GM19238 (cell line): ENCODE results near the gene AP1M2.
"Not testable (repeated sequence)": the region's sequence is repeated elsewhere in the genome, so short reads cannot be mapped to it uniquely, and the experiment has no call there.

Experiments
- DNase-seq: peaks from one replicate; pipeline ENCODE4 v3.0.0; 2011; ENCODE audit warnings: low spot score; ENCODE audit not compliant: insufficient read length

The AP1M2 gene

DNA sequence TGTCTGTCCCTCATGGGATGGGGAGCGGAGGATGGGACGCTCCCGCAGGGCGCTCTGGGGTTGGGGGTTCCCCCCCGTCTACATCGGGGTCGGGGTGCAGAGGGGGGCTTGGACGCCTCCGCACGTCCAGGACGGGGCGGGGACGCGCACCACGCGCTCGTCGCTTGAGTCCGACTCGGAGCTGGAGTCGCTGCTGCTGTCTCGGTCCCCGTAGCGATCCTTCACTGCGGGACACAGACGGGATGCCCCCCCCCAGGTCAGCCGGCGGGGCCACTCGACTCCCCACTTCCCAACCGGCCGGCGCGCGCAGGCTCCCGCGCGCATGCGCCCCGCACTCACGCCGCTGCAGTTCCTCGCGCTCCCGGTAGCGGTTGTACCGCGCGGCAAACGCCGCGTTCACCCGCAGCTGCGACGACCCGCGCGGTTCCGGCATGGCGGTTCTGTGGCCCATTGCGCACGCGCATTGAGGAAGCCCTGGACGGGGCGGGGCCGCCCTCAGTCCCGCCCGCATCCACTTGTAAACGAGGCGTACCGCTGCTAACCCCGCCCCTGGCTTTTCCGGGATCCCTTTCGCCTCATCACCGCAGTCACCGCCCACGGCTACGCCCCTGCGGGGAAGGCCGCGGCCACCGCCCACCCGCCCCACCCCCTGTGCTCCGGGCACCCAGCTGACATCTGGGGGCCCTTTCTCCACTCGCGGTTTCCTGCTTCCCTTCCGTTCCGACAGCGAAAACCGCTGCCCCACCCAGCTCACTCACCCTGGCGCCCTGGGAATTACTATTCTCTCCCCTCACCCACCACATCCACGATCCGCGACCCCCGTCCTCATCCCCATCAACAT lies 21.3 kb downstream of the AP1M2 start, which contains the start of gene KRI1:
TSS of gene KRI1 (minus strand) at position 444 of the 841 bp plus-strand sequence. CDS start at position 433, 11 bp downstream.
- DNase-seq = peak; percentile 94

DNA sequence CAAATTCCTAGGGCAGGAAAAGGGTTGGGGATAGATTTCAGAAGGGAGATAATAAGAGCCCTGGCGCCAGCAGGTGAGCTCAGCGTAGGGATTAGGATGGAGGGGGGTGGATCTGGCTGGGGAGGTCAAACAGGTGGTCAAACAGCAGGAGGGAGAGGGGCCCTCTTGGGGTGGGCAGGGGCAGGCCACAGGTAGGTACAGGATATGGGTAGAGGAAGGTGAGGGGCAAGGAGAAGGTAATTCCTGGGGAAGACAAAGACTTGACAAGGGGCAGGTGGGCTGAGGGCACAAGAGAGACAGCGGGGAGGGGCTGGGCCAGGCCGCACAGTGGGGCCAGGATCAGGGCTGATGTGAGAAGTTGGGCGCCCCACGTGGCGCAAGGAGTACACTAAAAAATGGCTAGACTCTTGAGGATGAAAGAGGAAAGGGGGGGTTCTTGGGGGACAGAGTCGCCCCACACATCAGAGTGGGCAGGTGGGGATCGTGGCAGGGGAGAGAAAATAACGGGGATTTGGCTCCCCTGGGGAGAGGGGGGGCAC lies 22.0 kb downstream of the AP1M2 start:
- peak; percentile 82 for DNase-seq

DNA sequence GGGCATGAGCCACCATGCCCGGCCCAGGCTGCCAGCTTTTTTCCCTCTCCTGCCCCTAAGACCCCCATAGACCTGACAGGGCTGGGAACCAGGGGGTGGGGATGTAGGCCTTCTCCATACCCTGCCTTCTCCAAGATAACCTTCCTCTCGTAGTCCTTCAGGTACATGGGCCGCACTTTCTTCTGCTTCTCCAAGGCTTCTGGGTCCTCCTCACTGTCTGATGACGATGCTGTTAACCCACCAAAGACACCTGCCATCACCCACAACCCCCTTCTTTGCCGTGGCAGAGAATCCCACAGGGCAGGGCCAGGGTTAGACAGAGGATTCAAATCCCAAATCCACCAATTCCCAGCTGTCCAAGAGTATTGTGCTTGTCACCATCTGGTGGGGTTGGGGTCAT lies 24.5 kb downstream of the AP1M2 start:
- DNase-seq = no peak

DNA sequence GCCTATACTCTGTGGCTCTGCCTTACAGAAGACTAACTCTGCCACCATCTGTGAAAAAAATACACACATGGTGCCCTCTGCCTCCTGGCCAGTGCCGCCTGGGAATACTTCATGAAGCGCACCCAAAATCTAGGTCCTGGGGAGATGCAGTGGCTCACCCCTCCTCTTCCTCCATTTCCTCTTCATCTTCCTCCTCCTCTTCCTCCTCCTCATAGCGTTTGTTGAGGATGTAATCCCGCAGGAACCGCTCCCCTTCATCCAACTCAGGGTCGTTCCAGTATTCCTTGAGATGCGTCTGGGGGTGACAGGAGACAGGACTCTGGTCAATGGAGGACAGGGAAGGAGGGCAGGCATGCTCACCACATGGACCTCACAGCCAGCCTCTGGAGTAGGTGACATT lies 27.0 kb downstream of the AP1M2 start:
- DNase-seq = no peak

DNA sequence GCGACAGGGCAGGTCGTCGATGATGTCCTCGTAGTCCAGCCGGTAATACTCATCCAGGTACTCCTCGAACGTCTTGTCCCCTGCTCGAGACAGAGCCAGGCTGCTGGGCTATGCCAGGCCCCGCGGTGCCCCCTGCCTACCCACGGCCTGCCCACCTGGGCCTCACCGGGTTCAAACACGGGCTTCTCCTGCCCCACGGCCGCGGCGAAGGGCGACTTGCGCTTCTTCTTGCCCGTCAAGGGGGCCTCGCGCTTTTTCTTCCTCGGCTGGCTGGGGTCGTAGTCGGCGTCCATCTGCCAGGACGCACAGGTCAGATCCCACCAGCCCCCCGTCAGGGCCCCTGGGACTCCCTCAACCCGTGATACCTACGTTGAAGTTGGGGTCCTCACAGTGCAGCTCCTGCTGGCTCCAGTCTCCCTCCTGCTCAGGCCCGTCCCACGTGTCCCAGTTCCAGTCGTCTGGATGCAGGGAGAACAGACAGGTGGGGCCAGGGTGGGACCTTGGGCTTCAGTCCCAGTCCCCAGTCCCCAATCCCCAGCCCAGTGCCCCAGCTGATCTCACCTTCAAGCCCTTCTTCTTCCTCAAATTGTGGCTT lies 29.4 kb downstream of the AP1M2 start:
- DNase-seq = no peak

DNA sequence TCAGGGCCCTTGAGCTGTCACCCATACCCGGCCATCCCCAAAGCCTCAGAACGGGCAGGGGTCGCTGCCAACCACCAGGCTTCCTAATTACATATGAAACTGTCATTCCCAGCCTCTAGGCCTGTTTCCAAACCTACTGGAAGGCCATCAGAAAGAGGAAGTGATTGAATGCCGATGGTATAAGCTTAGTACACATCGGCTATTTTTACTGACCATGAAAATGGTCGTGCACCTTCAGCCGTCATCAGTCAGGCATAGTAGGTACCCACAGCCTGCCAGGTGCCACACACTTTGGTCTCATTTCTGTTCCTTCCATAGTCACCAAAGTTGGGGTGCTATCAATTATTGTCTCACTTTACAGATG lies 31.5 kb downstream of the AP1M2 start:
- no peak for DNase-seq

DNA sequence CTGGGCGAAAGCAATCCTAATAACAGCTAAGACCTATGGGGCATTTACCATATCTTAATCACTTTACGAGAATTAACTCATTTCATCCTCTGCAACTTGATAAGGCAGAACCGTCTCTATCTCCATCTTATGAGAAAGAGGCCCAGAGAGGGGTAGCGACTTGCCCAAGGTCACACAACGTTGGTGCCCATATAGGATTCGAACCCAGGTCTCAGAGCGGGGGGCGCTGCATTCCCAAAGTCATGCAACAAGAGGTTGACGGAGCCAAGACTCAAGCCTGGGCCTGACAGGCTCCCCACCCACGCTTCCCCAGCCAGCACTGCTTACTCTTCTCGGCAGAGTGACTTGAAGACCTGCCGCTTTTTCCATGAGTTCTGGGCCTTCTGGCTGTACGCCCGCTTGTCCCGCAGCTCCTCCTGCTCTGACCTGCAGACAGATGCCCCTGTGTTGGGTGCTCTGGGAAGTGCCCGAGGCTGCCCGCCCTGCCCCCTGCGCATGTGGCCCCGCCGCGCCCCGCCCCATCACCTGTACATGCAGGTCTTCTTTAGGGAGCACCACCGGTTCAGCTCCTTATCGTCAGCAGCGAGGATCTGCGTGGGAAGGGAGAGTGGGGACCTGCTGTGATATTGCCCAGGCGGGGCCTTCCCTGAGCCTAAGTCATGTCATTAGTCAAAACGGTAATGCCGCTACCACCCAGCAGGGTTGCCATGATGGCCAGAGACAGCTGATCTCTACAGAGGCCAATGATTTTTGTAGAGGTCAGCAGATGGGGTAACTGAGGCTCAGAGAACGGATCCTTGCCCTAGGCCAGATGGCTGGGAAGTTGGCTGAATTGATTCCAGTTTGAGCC lies 32.1 kb downstream of the AP1M2 start:
- no peak for DNase-seq

DNA sequence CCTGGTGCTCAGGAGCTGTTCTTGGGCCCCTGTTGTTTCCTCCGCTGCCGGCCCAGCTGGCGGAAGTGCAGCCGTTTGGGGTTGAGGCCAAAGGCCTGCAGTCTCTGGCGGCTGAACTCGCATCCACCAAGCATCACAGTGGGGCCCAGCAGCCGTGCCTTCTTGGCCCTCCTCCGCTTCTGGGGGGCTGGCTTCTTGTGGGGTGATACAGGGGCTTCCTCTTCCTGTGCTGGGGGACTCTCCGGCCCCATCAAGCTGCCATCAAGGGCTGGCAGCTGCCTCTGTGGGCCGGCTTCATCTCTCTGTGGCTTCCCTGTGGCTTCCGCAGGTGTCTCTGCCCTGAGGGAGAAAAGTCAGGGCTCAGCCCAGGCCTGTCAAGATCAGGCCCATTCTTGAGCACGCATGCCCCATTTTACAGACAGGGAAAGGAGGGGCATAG lies 33.1 kb downstream of the AP1M2 start:
- peak; percentile 71 for DNase-seq

DNA sequence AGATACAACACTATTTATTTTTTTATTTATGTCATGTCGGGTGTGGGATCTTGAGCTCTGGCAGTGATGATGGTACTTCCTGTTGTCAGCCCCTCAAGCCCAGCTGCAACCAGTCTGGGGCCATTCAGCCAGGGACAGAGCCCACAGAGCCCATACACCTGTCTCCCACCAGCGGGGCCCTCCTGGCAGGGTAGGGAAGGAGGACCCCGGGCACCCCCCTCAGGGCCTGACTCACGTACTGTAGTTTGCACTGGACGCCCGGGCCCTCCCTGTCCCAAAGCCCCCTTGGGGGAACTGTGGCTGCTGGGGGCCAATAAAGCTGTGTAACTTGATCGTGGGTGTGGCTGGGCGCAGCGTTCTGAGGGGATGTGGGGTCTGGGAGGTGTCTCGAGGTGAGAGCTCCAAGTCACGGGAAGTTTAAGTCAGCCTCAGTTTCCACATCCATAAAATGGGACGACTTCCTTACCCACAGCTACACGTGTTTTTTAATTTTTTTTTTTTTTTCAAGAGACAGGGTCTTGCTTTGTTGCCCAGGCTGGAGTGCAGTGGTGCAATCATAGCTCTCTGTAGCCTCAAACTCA lies 33.9 kb downstream of the AP1M2 start:
- no peak for DNase-seq

DNA sequence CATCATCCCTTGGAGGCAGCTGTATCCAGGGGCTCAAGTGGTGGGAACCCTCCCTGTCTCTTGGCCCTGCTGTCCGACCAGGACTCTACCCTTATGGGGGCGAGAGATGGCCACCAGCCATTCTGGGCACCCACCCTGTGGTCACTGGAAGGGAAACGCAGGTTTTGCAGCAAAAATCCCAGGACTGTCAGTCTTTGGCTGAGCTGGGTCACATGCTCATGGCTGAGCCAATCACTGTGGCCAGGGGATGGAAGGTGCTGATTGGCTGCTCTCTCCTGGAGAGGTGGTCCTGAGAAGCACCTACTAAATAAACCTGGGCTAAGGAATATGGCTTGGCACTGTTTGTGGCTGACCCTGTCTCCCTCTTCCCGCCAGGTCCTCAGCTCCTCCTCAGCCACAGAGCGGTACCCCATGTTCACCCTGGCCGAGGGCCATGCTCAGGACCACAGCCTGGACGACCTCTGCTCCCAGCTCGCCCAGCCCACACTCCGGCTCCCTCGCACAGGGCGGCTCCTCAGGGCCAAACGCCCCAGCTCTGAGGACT lies 34.5 kb downstream of the AP1M2 start:
- DNase-seq = no peak

DNA sequence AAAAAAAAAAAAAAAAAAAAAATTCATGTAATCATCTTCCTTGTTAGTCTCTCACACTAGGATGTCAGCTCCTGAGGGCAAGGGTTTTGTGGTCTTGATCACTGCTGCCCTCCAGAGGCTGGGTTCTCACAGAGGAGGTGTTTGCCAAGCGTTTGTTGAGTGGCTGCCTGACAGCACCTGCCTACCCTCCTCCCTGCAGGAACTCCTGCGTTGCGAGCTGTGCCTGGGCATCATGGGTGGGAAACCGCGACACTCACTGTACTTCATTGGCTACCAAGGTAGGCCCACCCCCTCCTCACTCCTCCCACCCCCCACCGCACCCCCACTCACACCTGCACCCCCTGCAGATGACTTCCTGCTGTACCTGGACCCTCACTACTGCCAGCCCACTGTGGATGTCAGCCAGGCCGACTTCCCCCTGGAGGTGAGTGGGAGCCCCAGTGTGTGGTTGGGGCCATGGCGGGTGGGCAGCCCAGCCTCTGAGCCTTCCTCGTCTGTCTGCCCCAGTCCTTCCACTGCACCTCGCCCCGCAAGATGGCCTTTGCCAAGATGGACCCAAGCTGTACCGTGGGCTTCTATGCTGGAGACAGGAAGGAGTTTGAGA lies 35.3 kb downstream of the AP1M2 start:
- DNase-seq = no peak

DNA sequence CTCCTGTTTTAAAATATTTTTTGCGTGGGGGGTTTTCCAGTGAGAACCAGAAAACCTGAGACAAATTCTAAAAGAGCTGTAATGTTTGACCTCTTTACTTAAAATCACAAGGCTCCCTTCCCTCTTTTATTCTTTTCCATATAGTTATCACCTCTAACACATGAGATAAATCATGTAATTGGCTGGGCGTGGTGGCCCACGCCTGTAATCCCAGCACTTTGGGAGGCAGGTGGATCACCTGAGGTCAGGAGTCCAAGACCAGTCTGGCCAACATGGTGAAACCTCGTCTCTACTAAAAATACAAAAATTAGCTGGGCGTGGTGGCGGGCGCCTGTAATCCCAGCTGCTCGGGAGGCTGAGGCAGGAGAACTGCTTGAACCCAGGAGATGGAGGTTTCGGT lies 36.1 kb downstream of the AP1M2 start:
- not testable (repeated sequence) for DNase-seq

DNA sequence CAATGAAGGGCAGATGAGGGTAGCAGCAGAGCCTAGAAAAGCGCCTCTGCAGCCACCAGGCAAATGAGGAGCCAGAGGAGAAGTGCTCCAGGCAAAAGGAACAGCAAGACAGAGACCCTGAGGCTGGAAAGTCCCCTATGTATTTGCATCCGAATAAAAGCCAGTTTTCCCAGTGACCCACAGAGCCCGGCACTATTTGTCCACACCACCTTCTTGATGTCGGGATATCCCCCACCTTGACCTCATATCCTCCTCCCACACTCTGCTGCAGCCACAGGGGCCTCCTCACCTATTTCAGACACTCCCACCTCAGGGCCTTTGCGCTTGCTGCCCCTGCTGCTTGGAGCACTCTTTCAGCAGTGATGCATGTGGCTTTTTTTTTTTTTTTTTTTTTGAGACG lies 36.8 kb downstream of the AP1M2 start:
- DNase-seq = no peak

DNA sequence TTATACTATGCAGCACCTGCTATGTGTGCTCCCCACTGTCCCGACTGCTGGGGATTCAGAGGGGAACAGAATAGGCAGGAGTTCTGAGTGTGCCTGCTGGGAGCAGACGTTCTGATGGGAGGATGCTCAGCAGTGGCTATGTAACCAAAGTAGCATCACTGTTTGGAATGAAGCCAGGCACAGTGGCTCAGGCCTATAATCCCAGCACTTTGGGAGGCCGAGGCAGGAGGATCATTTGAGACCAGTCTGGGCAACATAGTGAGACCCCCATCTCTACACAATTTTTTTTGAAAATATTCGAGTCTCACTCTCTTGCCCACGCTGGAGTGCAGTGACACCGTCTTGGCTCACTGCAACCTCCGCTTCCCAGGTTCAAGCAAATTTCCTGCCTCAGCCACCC lies 37.4 kb downstream of the AP1M2 start:
- no peak for DNase-seq

DNA sequence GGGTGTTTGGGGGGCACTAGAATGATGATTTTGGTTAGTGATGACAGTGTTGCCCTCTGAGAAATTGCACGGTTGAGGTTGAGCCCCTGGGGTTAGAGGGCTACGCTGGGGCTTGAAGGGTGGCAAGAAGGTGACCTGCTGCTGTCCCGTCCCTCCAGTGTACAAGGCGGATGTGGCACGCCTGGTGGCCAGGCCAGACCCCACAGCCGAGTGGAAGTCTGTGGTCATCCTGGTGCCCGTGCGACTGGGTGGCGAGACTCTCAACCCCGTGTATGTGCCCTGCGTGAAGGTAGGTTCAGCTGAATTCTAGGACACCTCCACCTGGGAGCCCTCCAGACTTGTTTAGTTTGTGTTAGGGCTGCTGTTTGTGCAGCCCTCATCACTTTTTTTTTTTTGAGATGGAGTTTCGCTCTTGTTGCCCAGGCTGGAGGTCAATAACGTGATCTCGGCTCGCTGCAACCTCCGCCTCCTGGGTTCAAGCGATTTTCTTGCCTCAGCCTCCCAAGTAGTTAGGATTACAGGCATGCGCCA lies 38.3 kb downstream of the AP1M2 start:
- DNase-seq = no peak

DNA sequence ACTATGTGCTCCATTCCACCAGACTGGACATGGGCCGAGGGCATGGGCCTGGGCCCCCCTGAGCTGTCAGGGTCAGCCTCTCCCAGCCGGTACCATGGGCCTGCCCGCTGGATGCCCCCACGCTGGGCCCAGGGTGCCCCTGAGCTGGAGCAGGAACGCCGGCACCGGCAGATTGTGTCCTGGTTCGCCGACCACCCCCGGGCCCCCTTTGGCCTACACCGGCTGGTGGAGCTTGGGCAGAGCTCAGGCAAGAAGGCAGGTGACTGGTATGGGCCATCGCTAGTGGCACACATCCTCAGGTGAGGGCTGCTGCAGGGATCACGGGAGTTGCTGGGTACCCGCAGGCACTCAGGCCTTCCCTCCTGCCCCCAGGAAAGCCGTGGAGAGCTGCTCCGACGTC lies 40.3 kb downstream of the AP1M2 start:
- DNase-seq = no peak

DNA sequence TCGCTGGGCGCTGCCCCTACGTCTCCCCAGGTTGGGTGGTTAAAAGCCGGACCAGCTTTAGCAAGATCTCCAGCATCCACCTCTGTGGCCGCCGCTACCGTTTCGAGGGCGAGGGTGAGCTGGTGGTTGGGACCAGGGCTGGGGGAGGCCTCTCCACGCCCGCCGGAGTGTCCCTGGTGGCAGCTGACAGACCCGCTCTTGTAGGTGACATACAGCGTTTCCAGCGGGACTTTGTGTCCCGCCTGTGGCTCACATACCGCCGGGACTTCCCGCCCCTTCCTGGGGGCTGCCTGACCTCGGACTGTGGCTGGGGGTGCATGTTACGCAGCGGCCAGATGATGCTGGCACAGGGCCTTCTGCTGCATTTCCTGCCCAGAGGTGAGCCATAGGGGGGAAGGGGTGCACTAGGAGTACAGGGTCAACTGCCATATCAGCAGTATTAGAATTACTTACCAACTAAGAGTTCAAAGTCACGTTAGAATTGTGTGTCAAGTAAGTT lies 42.3 kb downstream of the AP1M2 start:
- no peak for DNase-seq

DNA sequence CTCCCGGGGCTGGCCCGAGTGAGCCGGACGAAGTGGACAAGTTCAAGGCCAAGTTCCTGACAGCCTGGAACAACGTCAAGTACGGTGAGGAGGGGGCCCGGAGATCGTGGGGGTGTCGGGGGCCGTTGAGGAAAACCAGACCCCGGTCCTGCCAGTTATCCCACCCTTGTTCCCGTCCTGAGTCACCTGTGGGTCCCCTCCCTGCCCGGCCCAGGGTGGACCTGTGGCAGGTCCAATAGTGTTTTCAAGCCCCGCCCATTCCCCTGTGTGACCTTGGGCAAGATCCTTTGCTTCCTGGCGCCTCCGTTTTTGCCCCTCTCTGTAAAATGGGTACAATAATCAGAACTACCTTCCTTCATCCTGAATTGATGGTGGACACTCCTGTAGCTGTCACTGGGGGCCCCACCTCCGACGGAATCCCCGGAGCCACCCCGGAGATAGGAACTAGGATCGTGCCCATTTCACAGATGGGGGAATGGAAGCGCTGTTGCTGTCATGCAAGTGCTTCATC lies 42.8 kb downstream of the AP1M2 start:
- no peak for DNase-seq

DNA sequence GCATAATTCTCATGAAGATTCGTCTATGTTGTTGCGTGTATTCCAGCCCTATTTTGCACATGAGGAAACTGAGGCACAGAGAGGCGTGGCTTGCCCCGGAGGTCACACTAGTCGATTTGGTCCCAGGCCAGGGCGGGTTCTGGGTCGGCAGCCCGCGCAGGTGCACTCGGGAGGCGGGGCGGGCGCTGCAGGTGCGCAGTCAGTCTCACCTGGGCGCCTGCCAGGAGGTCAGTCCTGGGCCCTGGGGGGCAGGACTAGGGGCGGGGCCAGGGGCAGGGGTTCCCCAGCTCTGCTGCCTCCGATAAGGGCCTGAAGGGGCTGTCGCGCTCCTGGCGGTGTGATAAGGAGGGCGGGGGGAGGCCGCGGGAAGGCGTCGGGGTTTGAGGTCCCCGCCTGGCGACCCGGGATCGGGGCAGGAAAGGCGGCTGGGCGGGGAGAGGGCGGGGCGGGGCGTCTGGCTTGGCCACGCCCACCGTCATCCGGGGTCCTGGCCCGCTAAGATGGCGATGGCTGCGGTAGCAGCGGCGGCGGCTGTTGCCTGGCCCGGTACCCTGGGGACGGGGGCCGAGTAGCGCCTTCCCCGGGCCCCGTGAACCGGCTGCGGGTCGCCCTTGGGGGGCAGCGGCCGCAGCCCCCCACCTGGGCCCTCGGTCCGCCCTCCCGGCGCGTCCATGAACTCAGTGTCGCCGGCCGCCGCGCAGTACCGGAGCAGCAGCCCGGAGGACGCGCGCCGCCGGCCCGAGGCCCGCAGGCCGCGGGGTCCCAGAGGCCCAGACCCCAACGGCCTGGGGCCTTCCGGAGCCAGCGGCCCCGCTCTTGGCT lies 43.5 kb downstream of the AP1M2 start, which contains the start of gene ATG4D:
TSS of gene ATG4D (plus strand) at position 485 of the 822 bp plus-strand sequence. CDS start at position 672, 187 bp downstream.
- DNase-seq = peak; percentile 95
